ENCODE results near the gene RRP15.

RRP15 gene

GRCh38 chr1:218294546-218294945 is 9.5 kb downstream of the RRP15 start:
- Histone ChIP-seq H3K4me1 (ENCODE audit: control insufficient read depth in 1 of 2, insufficient read depth in 2 of 2, low read length in 2 of 2) (no peaks in the 10 kb centered on the region), H3K79me1 (ENCODE audit: low read length) (no peaks in the 10 kb centered on the region), H4K12ac (ENCODE audit: low read depth, low read length) (no peak overlapping the region), H3K27ac (ENCODE audit: low read depth, low read length) (no peak overlapping the region), H2BK120ac (ENCODE audit: insufficient read depth, low read length, poor library complexity) (no peak overlapping the region), H2AK5ac (ENCODE audit: low read length) (no peak overlapping the region), H3K4ac (ENCODE audit: low read depth, low read length) (no peak overlapping the region), H4K91ac (ENCODE audit: low read depth, low read length) (no peak overlapping the region), H3K79me2 (ENCODE audit: control insufficient read depth, insufficient read depth, low read length, poor library complexity) (no peaks in the 10 kb centered on the region), H4K8ac (ENCODE audit: low read depth, low read length) (no peak overlapping the region), H3K4me2 (ENCODE audit: low read length) (no peak overlapping the region), H2BK12ac (ENCODE audit: low read length) (no peak overlapping the region), H3K9ac (ENCODE audit: low read length) (no peak overlapping the region), H2AFZ (ENCODE audit: insufficient read depth, low read length, poor library complexity) (no peak overlapping the region), H3K14ac (ENCODE audit: low read length) (no peak overlapping the region), H3K36me3 (ENCODE audit: control insufficient read depth in 1 of 2, insufficient read depth in 2 of 2, low read length in 2 of 2) (peaks cover 0 to 2% of the 10 kb centered on the region in 2 experiments), H3K9me3 (ENCODE audit: insufficient read depth, low read depth, low read length) (no peaks in the 10 kb centered on the region), H3K18ac (ENCODE audit: low read length) (no peak overlapping the region), H3K23ac (ENCODE audit: low read length) (no peak overlapping the region), H2BK5ac (ENCODE audit: low read depth, low read length, poor library complexity) (no peak overlapping the region), H3K4me3 (ENCODE audit: low read depth, low read length) (no peak overlapping the region), H3K27me3 (ENCODE audit: insufficient read depth, low read length) (no peaks in the 10 kb centered on the region)
- no peak for DNase-seq
- no CpG with 5 or more reads among the region's 3 CpGs for WGBS (ENCODE audit: extremely low coverage, insufficient coverage, insufficient read length)

DNA sequence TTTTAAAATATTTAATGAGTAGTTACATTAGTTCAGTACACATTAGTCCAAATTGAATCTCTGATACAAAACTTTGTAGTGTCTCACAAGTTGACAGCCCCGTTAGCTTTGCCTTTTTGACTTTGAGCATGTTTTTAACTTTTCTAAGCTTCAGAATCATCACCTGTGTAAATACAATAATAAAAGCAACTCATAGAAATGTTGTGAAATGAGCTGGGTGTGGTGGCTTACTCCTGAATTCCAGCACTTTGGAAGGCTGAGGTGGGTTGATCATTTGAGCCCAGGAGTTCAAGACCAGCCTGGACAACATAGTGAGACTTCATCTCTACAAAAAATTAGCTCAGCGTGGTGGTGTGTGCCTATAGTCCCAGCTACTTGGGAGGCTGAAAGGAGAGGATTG is 11.1 kb downstream of the RRP15 start:
- no CpG with 5 or more reads among the region's 2 CpGs for WGBS (ENCODE audit: extremely low coverage, insufficient coverage, insufficient read length)
- no peak overlapping the region for H4K12ac ChIP-seq (ENCODE audit: low read depth, low read length)
- H3K4me3 ChIP-seq (ENCODE audit: low read depth, low read length) = no peak overlapping the region
- peaks cover 0 to 2% of the 10 kb centered on the region in 2 experiments for H3K36me3 ChIP-seq (ENCODE audit: control insufficient read depth in 1 of 2, insufficient read depth in 2 of 2, low read length in 2 of 2)
- H3K27ac ChIP-seq (ENCODE audit: low read depth, low read length) = no peak overlapping the region
- no peaks in the 10 kb centered on the region for H3K79me1 ChIP-seq (ENCODE audit: low read length)
- H2BK5ac ChIP-seq (ENCODE audit: low read depth, low read length, poor library complexity) = no peak overlapping the region
- H2BK12ac ChIP-seq (ENCODE audit: low read length) = no peak overlapping the region
- no peaks in the 10 kb centered on the region for H3K9me3 ChIP-seq (ENCODE audit: insufficient read depth, low read depth, low read length)
- no peak overlapping the region for H3K9ac ChIP-seq (ENCODE audit: low read length)
- no peak overlapping the region for H2BK120ac ChIP-seq (ENCODE audit: insufficient read depth, low read length, poor library complexity)
- H3K4me1 ChIP-seq (ENCODE audit: control insufficient read depth in 1 of 2, insufficient read depth in 2 of 2, low read length in 2 of 2) = no peaks in the 10 kb centered on the region
- H2AFZ ChIP-seq (ENCODE audit: insufficient read depth, low read length, poor library complexity) = no peak overlapping the region
- no peak overlapping the region for H3K4ac ChIP-seq (ENCODE audit: low read depth, low read length)
- no peak overlapping the region for H3K4me2 ChIP-seq (ENCODE audit: low read length)
- H3K14ac ChIP-seq (ENCODE audit: low read length) = no peak overlapping the region
- H4K8ac ChIP-seq (ENCODE audit: low read depth, low read length) = no peak overlapping the region
- no peak overlapping the region for H2AK5ac ChIP-seq (ENCODE audit: low read length)
- no peak overlapping the region for H4K91ac ChIP-seq (ENCODE audit: low read depth, low read length)
- no peaks in the 10 kb centered on the region for H3K27me3 ChIP-seq (ENCODE audit: insufficient read depth, low read length)
- H3K23ac ChIP-seq (ENCODE audit: low read length) = no peak overlapping the region
- no peak overlapping the region for H3K18ac ChIP-seq (ENCODE audit: low read length)
- DNase-seq = no peak
- H3K79me2 ChIP-seq (ENCODE audit: control insufficient read depth, insufficient read depth, low read length, poor library complexity) = no peaks in the 10 kb centered on the region

- no peak overlapping the region for H3K4me2 ChIP-seq (ENCODE audit: low read length)
- H4K12ac ChIP-seq (ENCODE audit: low read depth, low read length) = no peak overlapping the region
- no peak overlapping the region for H3K18ac ChIP-seq (ENCODE audit: low read length)
- H3K14ac ChIP-seq (ENCODE audit: low read length) = no peak overlapping the region
- no peak overlapping the region for H2BK5ac ChIP-seq (ENCODE audit: low read depth, low read length, poor library complexity)
- H3K4me3 ChIP-seq (ENCODE audit: low read depth, low read length) = no peak overlapping the region
- DNase-seq = no peak
- no peaks in the 10 kb centered on the region for H3K9me3 ChIP-seq (ENCODE audit: insufficient read depth, low read depth, low read length)
- peaks cover 2% of the 10 kb centered on the region in 2 experiments for H3K36me3 ChIP-seq (ENCODE audit: control insufficient read depth in 1 of 2, insufficient read depth in 2 of 2, low read length in 2 of 2)
- no peak overlapping the region for H2AFZ ChIP-seq (ENCODE audit: insufficient read depth, low read length, poor library complexity)
- H3K27ac ChIP-seq (ENCODE audit: low read depth, low read length) = no peak overlapping the region
- no peaks in the 10 kb centered on the region for H3K79me1 ChIP-seq (ENCODE audit: low read length)
- no CpG with 5 or more reads among the region's 2 CpGs for WGBS (ENCODE audit: extremely low coverage, insufficient coverage, insufficient read length)
- H2BK12ac ChIP-seq (ENCODE audit: low read length) = no peak overlapping the region
- H3K4me1 ChIP-seq (ENCODE audit: control insufficient read depth in 1 of 2, insufficient read depth in 2 of 2, low read length in 2 of 2) = no peaks in the 10 kb centered on the region
- H4K8ac ChIP-seq (ENCODE audit: low read depth, low read length) = no peak overlapping the region
- H4K91ac ChIP-seq (ENCODE audit: low read depth, low read length) = no peak overlapping the region
- no peak overlapping the region for H3K4ac ChIP-seq (ENCODE audit: low read depth, low read length)
- H3K27me3 ChIP-seq (ENCODE audit: insufficient read depth, low read length) = no peaks in the 10 kb centered on the region
- H3K79me2 ChIP-seq (ENCODE audit: control insufficient read depth, insufficient read depth, low read length, poor library complexity) = no peaks in the 10 kb centered on the region
- no peak overlapping the region for H2BK120ac ChIP-seq (ENCODE audit: insufficient read depth, low read length, poor library complexity)
- no peak overlapping the region for H3K23ac ChIP-seq (ENCODE audit: low read length)
- no peak overlapping the region for H2AK5ac ChIP-seq (ENCODE audit: low read length)
- no peak overlapping the region for H3K9ac ChIP-seq (ENCODE audit: low read length)
Observed at GRCh38 chr1:218297461-218297860, 12.4 kb downstream of the RRP15 start.

DNA sequence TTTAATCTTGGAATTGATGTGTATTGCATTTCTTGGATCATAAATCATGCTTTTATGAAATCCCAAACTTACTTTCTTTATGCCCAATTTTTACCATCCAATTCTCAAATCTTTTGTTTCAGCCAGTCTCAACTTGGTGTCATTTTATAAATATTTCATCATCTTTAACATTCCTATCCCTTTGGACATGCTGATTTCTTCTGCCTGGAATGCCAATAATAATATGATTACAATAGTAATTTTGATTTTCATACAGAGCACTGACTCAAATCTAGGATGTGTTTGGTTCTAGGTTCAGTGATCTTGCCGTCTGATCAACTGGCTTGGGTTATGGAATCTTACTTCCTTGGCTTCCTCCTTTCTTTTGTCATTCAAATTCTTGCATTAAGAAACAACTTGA is 12.8 kb downstream of the RRP15 start:
- Histone ChIP-seq H2BK12ac (ENCODE audit: low read length) (no peak overlapping the region), H4K8ac (ENCODE audit: low read depth, low read length) (no peak overlapping the region), H3K4me3 (ENCODE audit: low read depth, low read length) (no peak overlapping the region), H3K36me3 (ENCODE audit: control insufficient read depth in 1 of 2, insufficient read depth in 2 of 2, low read length in 2 of 2) (peaks cover 2% of the 10 kb centered on the region in 2 experiments), H3K9ac (ENCODE audit: low read length) (no peak overlapping the region), H2BK120ac (ENCODE audit: insufficient read depth, low read length, poor library complexity) (no peak overlapping the region), H3K27ac (ENCODE audit: low read depth, low read length) (no peak overlapping the region), H2BK5ac (ENCODE audit: low read depth, low read length, poor library complexity) (no peak overlapping the region), H4K12ac (ENCODE audit: low read depth, low read length) (no peak overlapping the region), H2AK5ac (ENCODE audit: low read length) (no peak overlapping the region), H3K27me3 (ENCODE audit: insufficient read depth, low read length) (no peaks in the 10 kb centered on the region), H3K23ac (ENCODE audit: low read length) (no peak overlapping the region), H3K79me1 (ENCODE audit: low read length) (no peaks in the 10 kb centered on the region), H2AFZ (ENCODE audit: insufficient read depth, low read length, poor library complexity) (no peak overlapping the region), H3K4me1 (ENCODE audit: control insufficient read depth in 1 of 2, insufficient read depth in 2 of 2, low read length in 2 of 2) (no peaks in the 10 kb centered on the region), H3K79me2 (ENCODE audit: control insufficient read depth, insufficient read depth, low read length, poor library complexity) (no peaks in the 10 kb centered on the region), H4K91ac (ENCODE audit: low read depth, low read length) (no peak overlapping the region), H3K14ac (ENCODE audit: low read length) (no peak overlapping the region), H3K18ac (ENCODE audit: low read length) (no peak overlapping the region), H3K9me3 (ENCODE audit: insufficient read depth, low read depth, low read length) (no peaks in the 10 kb centered on the region), H3K4me2 (ENCODE audit: low read length) (no peak overlapping the region), H3K4ac (ENCODE audit: low read depth, low read length) (no peak overlapping the region)
- no peak for DNase-seq
- no CpG with 5 or more reads among the region's 1 CpG for WGBS (ENCODE audit: extremely low coverage, insufficient coverage, insufficient read length)

All from trophoblast cell (in vitro differentiated cells and primary cell).